ENCODE measurements around the gene DEGS1.

- no peak for TF ChIP-seq CTCF (IDR thresholded peaks at IDR 0.05)
- no peak for TF ChIP-seq POLR2A (IDR thresholded peaks at IDR 0.05)
- TF ChIP-seq EP300 (IDR thresholded peaks at IDR 0.05), result no peak
Observed at GRCh38 chr1:224182057-224182865, 779 bp upstream of the DEGS1 start.

Data from ovary (tissue), 3 donors.